Right lobe of liver (tissue), 6 donors: ENCODE data around the gene IKBKG. TPM values are rescaled to one million over a fixed set of nuclear protein-coding genes. Genes with fewer than 3 reads are reported as not detected.
A peak's percentile ranks its signal among the peaks of the same experiment; 100 is the strongest.

Experiments used
- ATAC-seq, 4 donors: fragments of 200-7000 bp; cut with Tn5 transposase; one replicate each; pipeline ENCODE4 v1.9.1; 2020; ENCODE audit warnings: mild to moderate bottlenecking in 4 of 4, moderate library complexity in 4 of 4
- DNase-seq, 3 donors: peaks; one replicate each; pipeline ENCODE4 v3.0.0-alpha.2; 2020
- H3K27ac ChIP-seq, 3 donors: fragments of 200-600 bp; one replicate each; pipeline ENCODE4 v1.8.0; 2022
- H3K27me3 ChIP-seq, 2 donors: fragments of 200-600 bp; one replicate each; pipeline ENCODE4 v1.8.0; 2022
- H3K36me3 ChIP-seq, 4 donors: fragments of 200-600 bp; sonication (generic) in 1 of 4; one replicate each; pipeline versions ENCODE4 v1.5.1 to v1.8.0; 2017 to 2022; ENCODE audit warnings: control low read depth in 1 of 4
- H3K4me1 ChIP-seq, 4 donors: fragments of 200-600 bp; sonication (generic) in 1 of 4; one replicate each; pipeline versions ENCODE4 v1.5.1 to v1.8.0; 2017 to 2022; ENCODE audit warnings: control low read depth in 1 of 4
- H3K4me3 ChIP-seq, 3 donors: fragments of 200-600 bp; one replicate each; pipeline ENCODE4 v1.8.0; 2022
- H3K9me3 ChIP-seq, 4 donors: fragments of 200-600 bp; sonication (generic) in 1 of 4; one replicate each; pipeline versions ENCODE4 v1.5.1 to v1.8.0; 2017 to 2022; ENCODE audit warnings: control low read depth in 1 of 4
- POLR2A ChIP-seq: fragments of 450-650 bp; IDR thresholded peaks from one replicate; pipeline ENCODE4 v1.6.1; 2017; ENCODE audit warnings: antibody characterized with exemption, mild to moderate bottlenecking
- WGBS: methylation state at CpG from one replicate; pipeline ENCODE4 v1.1.6; 2018; ENCODE audit warnings: low coverage, low lambda C conversion rate; ENCODE audit not compliant: insufficient coverage; ENCODE audit errors: missing lambda C conversion rate; 5-methylcytosine and 5-hydroxymethylcytosine counted together
- intact Hi-C, 2 donors: fragments of 100-400 bp; cut with DNase I; formaldehyde crosslinking; loops; one replicate each; pipeline versions ENCODE4 v1.11.2 to v1.14.1; 2022
- total RNA-seq, 6 experiments: library from RNA; depleted of rRNA in 2 of 6; stranded (reverse); fragments of >200 nt in 2 of 6; fragmentation: NEBNext Ultra II Directional in 3 of 6; extraction: Animal tissue kit (Norgen Biotek cat#: 25700) in 3 of 6; gene quantifications; one replicate each; pipeline versions ENCODE4 v1.1.0 to v1.2.4, GENCODE V29; 2016 to 2023
- TF ChIP-seq, protein P1 (sequence below), 4 donors: fragments of 200-600 bp in 3 of 4; fragments of 450-650 bp in 1 of 4; IDR thresholded peaks; one replicate each; pipeline versions ENCODE4 v1.5.1 to v1.8.0; 2016 to 2022; ENCODE audit warnings: antibody characterized with exemption in 4 of 4, mild to moderate bottlenecking in 2 of 4
- donor health status: DM: no; HTN: yes; CAD: no.
- donor health status: DM: no; HTN: no; CAD: no.
- donor health status: DM: no; HTN: no; CAD: no.
- donor health status: DM: no; HTN: yes; CAD: no.
- donor health status: DM: no; HTN: yes; CAD: no.

IKBKG gene
- total RNA-seq, 6 experiments from 2014 or later = 32.8 to 83.3 (median 46.5) TPM

DNA sequence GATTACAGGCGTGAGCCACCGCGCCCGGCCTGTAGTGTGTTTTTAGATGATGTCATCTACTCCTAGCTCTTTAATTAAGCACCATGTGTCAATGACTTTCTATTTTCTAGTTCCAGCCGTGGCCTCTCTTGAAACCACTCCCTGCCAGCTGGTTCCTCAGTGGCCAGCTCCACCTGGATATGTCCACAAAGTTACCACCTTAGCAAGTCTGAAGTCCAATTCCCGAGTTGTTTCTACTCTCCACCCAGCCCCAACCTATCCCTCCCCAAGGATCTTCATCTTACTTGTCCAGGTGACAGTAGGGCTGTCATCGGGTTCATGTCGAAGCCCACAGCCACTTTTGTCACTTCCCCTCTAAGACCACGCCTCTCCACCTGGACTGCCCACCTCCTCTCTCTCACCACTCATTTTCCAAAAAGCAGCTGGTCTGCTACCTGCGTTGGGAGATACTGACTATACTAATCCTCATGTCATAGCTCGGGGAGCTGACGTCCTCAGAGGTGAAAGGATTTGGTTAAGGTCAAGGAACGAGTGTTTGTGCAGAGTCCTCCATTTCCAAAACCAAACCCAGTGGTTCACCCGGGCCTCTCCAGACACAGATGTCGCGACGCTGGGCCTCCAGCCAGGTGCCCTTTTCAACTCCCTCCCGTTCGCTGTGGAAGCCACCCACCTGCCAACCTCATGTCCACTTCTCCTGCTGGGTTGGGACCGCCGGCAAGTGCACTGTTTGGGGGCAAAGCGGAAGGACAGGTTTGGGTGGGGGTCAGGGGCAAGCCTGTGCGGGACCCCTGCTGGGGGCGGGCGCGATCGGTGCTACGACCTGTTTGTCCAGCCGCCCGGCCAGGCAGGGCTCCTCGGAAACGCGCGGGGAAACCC is 32.1 kb upstream of the IKBKG start:
- Histone ChIP-seq H3K4me1 (peaks cover 0 to 12% (median 3%) of the 10 kb centered on the region in 4 donors), H3K36me3 (no peaks in the 10 kb centered on the region), H3K27me3 (no peaks in the 10 kb centered on the region), H3K9me3 (no peaks in the 10 kb centered on the region), H3K27ac (peak overlapping the region; percentile 69 to 84 (median 76)), H3K4me3 (peak overlapping the region; percentile 54 to 72 (median 63))
- intact Hi-C loops = no loop called here
- 53% methylated on average over 12 of the region's 34 CpGs for WGBS
- peak; percentile 61 to 73 (median 73) for DNase-seq
- no peak for TF ChIP-seq POLR2A
- TF ChIP-seq, protein P1, sequence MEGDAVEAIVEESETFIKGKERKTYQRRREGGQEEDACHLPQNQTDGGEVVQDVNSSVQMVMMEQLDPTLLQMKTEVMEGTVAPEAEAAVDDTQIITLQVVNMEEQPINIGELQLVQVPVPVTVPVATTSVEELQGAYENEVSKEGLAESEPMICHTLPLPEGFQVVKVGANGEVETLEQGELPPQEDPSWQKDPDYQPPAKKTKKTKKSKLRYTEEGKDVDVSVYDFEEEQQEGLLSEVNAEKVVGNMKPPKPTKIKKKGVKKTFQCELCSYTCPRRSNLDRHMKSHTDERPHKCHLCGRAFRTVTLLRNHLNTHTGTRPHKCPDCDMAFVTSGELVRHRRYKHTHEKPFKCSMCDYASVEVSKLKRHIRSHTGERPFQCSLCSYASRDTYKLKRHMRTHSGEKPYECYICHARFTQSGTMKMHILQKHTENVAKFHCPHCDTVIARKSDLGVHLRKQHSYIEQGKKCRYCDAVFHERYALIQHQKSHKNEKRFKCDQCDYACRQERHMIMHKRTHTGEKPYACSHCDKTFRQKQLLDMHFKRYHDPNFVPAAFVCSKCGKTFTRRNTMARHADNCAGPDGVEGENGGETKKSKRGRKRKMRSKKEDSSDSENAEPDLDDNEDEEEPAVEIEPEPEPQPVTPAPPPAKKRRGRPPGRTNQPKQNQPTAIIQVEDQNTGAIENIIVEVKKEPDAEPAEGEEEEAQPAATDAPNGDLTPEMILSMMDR (IDR thresholded peaks at IDR 0.05) = no peak
- ATAC-seq = peak; percentile 10 to 44 (median 20)

DNA sequence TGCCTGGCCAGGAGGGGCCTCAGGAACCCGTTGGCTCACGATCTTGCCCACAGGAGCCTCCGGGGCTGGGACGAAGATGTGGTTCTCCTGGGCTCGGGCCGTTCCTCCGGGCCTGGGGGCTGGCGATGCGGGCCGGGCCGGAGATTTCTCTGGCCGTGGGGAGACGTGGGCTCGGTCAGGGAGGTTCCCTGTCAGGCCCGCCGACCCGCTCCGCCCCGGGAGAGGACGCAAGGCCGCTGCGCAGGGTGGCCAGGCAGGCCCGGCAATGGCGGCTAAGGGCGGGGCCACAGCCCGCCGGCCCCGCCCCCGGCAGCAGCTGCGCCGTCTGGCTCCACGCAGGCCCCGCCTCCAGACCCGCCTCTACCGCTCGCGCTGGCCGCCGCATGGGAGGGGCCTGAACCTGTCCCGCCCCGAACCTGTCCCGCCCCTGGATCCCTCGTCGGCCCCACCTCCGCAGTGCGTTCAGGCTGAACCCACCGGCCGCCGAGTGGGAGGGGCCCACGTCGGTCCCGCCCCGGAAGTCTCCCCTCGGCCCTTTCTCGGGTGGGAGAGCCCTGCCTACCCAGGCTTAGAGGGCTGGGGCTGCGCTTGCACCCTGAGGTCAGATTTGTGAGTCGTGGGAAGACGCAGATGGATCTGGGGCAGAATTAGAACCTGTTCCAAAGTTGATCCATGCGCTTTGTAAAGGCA is 31.3 kb upstream of the IKBKG start, which contains the start of gene FAM3A:
Gene FAM3A (minus strand): TSS at position 267 of the 690 bp plus-strand sequence. CDS start 460 bp downstream, outside the sequence.
- Histone ChIP-seq H3K27me3 (no peaks in the 10 kb centered on the region), H3K9me3 (no peaks in the 10 kb centered on the region), H3K4me3 (peak within 1 kb of the TSS; percentile 54 to 72 (median 63)), H3K36me3 (no peaks in the 10 kb centered on the region), H3K4me1 (peaks cover 0 to 12% (median 3%) of the 10 kb centered on the region in 4 donors), H3K27ac (peak within 1 kb of the TSS; percentile 80 to 88 (median 86))
- TF ChIP-seq, protein P1 (IDR thresholded peaks at IDR 0.05) = no peak
- peak; percentile 82 for TF ChIP-seq POLR2A
- peak; percentile 92 to 97 (median 94) for ATAC-seq
- peak; percentile 96 to 98 (median 96) for DNase-seq
- intact Hi-C loops = no loop called here
- 8% methylated on average over 15 of the region's 59 CpGs for WGBS

DNA sequence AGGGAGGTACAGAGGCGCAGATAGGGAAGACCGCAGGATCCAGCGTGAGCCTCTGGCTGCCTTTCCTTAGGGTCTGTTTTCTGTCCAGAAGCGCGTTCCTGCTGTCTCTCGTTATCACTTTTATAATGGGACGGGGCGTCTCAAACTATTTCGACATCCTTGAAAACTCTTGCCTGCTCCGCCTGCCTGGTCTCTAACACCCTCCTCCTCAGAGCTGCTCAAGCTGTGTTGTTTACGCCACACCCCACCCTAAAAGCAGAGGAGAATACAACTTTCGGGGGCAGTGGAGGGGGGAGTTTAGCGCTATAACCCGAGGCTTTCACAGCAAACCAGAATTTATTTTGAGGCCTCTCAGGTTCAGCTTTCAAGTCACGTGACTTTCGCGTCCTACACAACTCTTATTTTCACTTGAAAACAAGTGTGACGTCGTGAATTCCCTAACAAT is 30.7 kb upstream of the IKBKG start:
- H3K36me3 ChIP-seq = no peaks in the 10 kb centered on the region
- peak; percentile 0 to 3 (median 1) for ATAC-seq
- H3K4me3 ChIP-seq = peak overlapping the region; percentile 23 to 72 (median 39)
- H3K27ac ChIP-seq = peak overlapping the region; percentile 80 to 88 (median 86)
- peaks cover 0 to 12% (median 3%) of the 10 kb centered on the region in 4 donors for H3K4me1 ChIP-seq
- intact Hi-C loops = no loop called here
- no peak for TF ChIP-seq POLR2A
- TF ChIP-seq, protein P1 (IDR thresholded peaks at IDR 0.05) = no peak
- DNase-seq = no peak
- 31% methylated on average over 14 of the region's 19 CpGs for WGBS
- no peaks in the 10 kb centered on the region for H3K27me3 ChIP-seq
- no peaks in the 10 kb centered on the region for H3K9me3 ChIP-seq

DNA sequence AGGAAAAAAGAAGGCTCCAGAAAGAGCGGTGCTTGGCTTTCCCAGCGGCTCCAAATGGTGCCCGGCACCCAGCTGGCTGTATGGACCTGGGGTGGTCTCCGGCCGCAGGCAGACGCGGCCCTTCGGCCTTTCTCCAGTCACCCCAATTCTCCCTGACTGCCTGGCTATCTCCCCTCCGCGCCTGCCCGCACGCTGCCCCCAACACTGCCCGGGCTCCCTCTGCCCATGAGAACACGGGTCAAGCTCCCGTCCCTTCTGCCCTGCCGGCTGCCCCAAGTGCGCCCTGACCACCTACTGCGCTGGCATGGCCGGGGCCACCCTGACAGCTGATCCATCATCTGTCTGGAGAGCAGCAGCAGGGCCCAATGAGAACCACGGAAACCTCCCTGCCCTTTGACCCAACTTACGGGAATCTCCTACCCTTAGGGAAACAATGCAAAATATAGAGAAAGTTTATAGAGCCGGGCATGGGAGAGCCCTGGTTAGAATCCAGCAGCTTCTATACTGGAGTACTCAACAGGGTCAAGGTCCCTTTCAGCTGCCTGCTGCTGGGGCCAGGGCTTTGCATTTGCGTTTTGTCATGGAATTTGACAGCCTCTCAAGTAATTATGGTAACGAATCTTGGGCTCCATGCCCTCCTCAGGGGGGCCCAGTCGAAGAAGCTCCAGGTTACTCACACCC is 30.2 kb upstream of the IKBKG start:
- 53% methylated on average over 7 of the region's 25 CpGs for WGBS
- Histone ChIP-seq H3K4me3 (peak overlapping the region; percentile 23 to 72 (median 39)), H3K4me1 (peaks cover 0 to 12% (median 3%) of the 10 kb centered on the region in 4 donors), H3K27me3 (no peaks in the 10 kb centered on the region), H3K27ac (peak overlapping the region; percentile 80 to 88 (median 86)), H3K36me3 (no peaks in the 10 kb centered on the region), H3K9me3 (no peaks in the 10 kb centered on the region)
- intact Hi-C loops = no loop called here
- no peak for DNase-seq
- TF ChIP-seq POLR2A = no peak
- TF ChIP-seq, protein P1 (IDR thresholded peaks at IDR 0.05) = no peak
- peak; percentile 4 to 23 (median 20) for ATAC-seq
